Sigmoid colon (tissue), 4 donors: ENCODE results near the gene CRYBA1.

Source experiments
- CTCF ChIP-seq, 4 experiments: fragments of 450-650 bp in 3 of 4; fragments of 200-600 bp in 1 of 4; IDR thresholded peaks; one replicate each; pipeline ENCODE4 v1.5.1; 2016 to 2019; ENCODE audit warnings: antibody characterized with exemption in 4 of 4, mild to moderate bottlenecking in 3 of 4, moderate library complexity in 2 of 4
- EP300 ChIP-seq, 4 donors: sonication (generic); formaldehyde crosslinking; IDR thresholded peaks; one replicate each; pipeline ENCODE4 v1.6.1; 2017; ENCODE audit warnings: antibody characterized with exemption in 4 of 4
- POLR2A ChIP-seq, 2 donors: fragments of 450-650 bp; IDR thresholded peaks; one replicate each; pipeline ENCODE4 v1.6.1; 2016; ENCODE audit warnings: antibody characterized with exemption in 2 of 2, mild to moderate bottlenecking in 2 of 2, moderate library complexity in 2 of 2
- POLR2AphosphoS5 ChIP-seq, 4 donors: sonication (generic); formaldehyde crosslinking; IDR thresholded peaks; one replicate each; pipeline ENCODE4 v1.6.1; 2017; ENCODE audit warnings: antibody characterized with exemption in 4 of 4

- no peak for TF ChIP-seq CTCF (IDR thresholded peaks at IDR 0.05)
- TF ChIP-seq EP300 (IDR thresholded peaks at IDR 0.05): no peak
- TF ChIP-seq POLR2A (IDR thresholded peaks at IDR 0.05): no peak
- TF ChIP-seq POLR2AphosphoS5 (IDR thresholded peaks at IDR 0.05): no peak
These were observed 6.4 kb downstream of the CRYBA1 start for GRCh38 chr17:29253037-29253436.
